ENCODE data around the gene CSRP3.
"Not testable (repeated sequence)": the region's sequence is repeated elsewhere in the genome, so short reads cannot be mapped to it uniquely, and the experiment has no call there.

The CSRP3 gene

DNA sequence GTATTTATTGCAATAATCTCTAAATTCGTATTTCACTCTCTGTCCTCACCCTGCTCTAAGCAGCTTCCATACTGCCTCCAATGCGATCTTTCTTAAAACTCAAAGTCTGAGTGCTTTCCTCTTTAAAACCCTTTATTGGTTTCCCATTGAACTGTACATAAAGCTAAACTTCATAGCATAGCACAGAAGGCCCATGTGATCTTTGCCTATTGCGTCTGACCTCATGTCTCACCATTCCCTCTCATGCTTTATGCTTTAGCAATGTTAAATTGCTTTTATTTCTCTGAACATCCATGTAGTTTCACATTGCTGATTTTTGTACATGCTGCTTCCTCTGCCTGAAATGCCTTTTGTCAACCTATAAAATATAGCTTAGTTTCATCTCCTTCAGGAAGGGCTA is 56.5 kb downstream of the CSRP3 start:
- H3K4me3 ChIP-seq (ENCODE audit: low read depth, low read length) = no peak overlapping the region
- ChIA-PET CTCF (no interaction called here), POLR2A (no interaction called here)
- H3K27ac ChIP-seq (ENCODE audit: extremely low read depth, low read depth, low read length) = no peak overlapping the region
- TF ChIP-seq ZNF621 (tag by site-specific recombination; IDR thresholded peaks at IDR 0.05) = no peak
- no peak for TF ChIP-seq ZNF140 (tag by site-specific recombination; IDR thresholded peaks at IDR 0.05)
- TF ChIP-seq ZNF544 (tag by site-specific recombination; IDR thresholded peaks at IDR 0.05) = no peak
- TF ChIP-seq ZNF221 (tag by site-specific recombination; IDR thresholded peaks at IDR 0.05; ENCODE audit: borderline replicate concordance) = no peak
- TF ChIP-seq ZNF239 (tag by site-specific recombination; IDR thresholded peaks at IDR 0.05) = no peak
- no peak for TF ChIP-seq ZNF514 (tag by site-specific recombination; IDR thresholded peaks at IDR 0.05)
- TF ChIP-seq, protein P1, sequence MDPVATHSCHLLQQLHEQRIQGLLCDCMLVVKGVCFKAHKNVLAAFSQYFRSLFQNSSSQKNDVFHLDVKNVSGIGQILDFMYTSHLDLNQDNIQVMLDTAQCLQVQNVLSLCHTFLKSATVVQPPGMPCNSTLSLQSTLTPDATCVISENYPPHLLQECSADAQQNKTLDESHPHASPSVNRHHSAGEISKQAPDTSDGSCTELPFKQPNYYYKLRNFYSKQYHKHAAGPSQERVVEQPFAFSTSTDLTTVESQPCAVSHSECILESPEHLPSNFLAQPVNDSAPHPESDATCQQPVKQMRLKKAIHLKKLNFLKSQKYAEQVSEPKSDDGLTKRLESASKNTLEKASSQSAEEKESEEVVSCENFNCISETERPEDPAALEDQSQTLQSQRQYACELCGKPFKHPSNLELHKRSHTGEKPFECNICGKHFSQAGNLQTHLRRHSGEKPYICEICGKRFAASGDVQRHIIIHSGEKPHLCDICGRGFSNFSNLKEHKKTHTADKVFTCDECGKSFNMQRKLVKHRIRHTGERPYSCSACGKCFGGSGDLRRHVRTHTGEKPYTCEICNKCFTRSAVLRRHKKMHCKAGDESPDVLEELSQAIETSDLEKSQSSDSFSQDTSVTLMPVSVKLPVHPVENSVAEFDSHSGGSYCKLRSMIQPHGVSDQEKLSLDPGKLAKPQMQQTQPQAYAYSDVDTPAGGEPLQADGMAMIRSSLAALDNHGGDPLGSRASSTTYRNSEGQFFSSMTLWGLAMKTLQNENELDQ (tag by site-specific recombination; IDR thresholded peaks at IDR 0.05; ENCODE audit: low read depth) = no peak
- TF ChIP-seq ATF2 (tag by site-specific recombination; IDR thresholded peaks at IDR 0.05; ENCODE audit: low read depth) = no peak
- TF ChIP-seq, protein P2, sequence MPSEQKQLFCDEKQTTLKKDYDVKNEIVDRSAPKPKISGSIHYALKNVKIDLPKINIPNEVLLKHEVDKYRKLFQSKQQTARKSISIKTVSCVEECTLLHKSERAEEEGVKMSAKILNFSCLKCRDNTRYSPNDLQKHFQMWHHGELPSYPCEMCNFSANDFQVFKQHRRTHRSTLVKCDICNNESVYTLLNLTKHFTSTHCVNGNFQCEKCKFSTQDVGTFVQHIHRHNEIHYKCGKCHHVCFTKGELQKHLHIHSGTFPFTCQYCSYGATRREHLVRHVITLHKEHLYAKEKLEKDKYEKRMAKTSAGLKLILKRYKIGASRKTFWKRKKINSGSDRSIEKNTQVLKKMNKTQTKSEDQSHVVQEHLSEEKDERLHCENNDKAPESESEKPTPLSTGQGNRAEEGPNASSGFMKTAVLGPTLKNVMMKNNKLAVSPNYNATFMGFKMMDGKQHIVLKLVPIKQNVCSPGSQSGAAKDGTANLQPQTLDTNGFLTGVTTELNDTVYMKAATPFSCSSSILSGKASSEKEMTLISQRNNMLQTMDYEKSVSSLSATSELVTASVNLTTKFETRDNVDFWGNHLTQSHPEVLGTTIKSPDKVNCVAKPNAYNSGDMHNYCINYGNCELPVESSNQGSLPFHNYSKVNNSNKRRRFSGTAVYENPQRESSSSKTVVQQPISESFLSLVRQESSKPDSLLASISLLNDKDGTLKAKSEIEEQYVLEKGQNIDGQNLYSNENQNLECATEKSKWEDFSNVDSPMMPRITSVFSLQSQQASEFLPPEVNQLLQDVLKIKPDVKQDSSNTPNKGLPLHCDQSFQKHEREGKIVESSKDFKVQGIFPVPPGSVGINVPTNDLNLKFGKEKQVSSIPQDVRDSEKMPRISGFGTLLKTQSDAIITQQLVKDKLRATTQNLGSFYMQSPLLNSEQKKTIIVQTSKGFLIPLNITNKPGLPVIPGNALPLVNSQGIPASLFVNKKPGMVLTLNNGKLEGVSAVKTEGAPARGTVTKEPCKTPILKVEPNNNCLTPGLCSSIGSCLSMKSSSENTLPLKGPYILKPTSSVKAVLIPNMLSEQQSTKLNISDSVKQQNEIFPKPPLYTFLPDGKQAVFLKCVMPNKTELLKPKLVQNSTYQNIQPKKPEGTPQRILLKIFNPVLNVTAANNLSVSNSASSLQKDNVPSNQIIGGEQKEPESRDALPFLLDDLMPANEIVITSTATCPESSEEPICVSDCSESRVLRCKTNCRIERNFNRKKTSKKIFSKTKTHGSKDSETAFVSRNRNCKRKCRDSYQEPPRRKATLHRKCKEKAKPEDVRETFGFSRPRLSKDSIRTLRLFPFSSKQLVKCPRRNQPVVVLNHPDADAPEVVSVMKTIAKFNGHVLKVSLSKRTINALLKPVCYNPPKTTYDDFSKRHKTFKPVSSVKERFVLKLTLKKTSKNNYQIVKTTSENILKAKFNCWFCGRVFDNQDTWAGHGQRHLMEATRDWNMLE (tag by site-specific recombination; conservative IDR thresholded peaks at IDR 0.05; ENCODE audit: low read depth) = no peak
- TF ChIP-seq ZNF157 (tag by site-specific recombination; IDR thresholded peaks at IDR 0.05) = no peak
- TF ChIP-seq KLF9 (tag by site-specific recombination; IDR thresholded peaks at IDR 0.05; ENCODE audit: low read depth) = no peak
- TF ChIP-seq ZNF202 (tag by site-specific recombination; IDR thresholded peaks at IDR 0.05; ENCODE audit: borderline replicate concordance) = no peak
- TF ChIP-seq ZNF19 (tag by site-specific recombination; IDR thresholded peaks at IDR 0.05; ENCODE audit: low read depth) = no peak
- TF ChIP-seq ZNF341 (tag by site-specific recombination; IDR thresholded peaks at IDR 0.05; ENCODE audit: low read depth) = no peak
- no peak for TF ChIP-seq SCRT1 (tag by site-specific recombination; IDR thresholded peaks at IDR 0.05; ENCODE audit: borderline replicate concordance)
- TF ChIP-seq ZNF677 (tag by site-specific recombination; IDR thresholded peaks at IDR 0.05) = no peak
- no peak for TF ChIP-seq OSR2 (tag by site-specific recombination; IDR thresholded peaks at IDR 0.05)
- no peak for TF ChIP-seq ZNF37A (tag by site-specific recombination; IDR thresholded peaks at IDR 0.05)
- no peak for TF ChIP-seq PATZ1 (tag by site-specific recombination; IDR thresholded peaks at IDR 0.05)
- TF ChIP-seq SCRT2 (tag by site-specific recombination; IDR thresholded peaks at IDR 0.05) = no peak
- H3K36me3 ChIP-seq (ENCODE audit: control insufficient read depth in 2 of 2, insufficient read depth in 1 of 2, low read length in 2 of 2) = peaks cover 0 to 41% of the 10 kb centered on the region in 2 experiments; a peak in 1 of 3 replicates
- H3K9me3 ChIP-seq (ENCODE audit: control insufficient read depth, insufficient read depth, low read depth, low read length) = no peaks in the 10 kb centered on the region
- H3K4me1 ChIP-seq (ENCODE audit: control insufficient read depth, insufficient read depth, low read length) = no peaks in the 10 kb centered on the region

DNA sequence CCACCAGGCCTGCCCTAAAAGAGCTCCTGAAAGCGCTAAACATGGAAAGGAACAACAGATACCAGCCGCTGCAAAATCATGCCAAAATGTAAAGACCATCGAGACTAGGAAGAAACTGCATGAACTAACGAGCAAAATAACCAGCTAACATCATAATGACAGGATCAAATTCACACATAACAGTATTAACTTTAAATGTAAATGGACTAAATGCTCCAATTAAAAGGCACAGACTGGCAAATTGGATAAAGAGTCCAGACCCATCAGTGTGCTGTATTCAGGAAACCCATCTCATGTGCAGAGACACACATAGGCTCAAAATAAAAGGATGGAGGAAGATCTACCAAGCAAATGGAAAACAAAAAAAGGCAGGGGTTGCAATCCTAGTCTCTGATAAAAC is 64.9 kb downstream of the CSRP3 start:
- H3K27ac ChIP-seq (ENCODE audit: extremely low read depth, low read depth, low read length); H3K36me3 ChIP-seq (ENCODE audit: control insufficient read depth in 2 of 2, insufficient read depth in 1 of 2, low read length in 2 of 2); H3K9me3 ChIP-seq (ENCODE audit: control insufficient read depth, insufficient read depth, low read depth, low read length); H3K4me3 ChIP-seq (ENCODE audit: low read depth, low read length); H3K4me1 ChIP-seq (ENCODE audit: control insufficient read depth, insufficient read depth, low read length); POLR2A ChIA-PET; CTCF ChIA-PET: not testable (repeated sequence)

Data from HEK293 (cell line).